Activated CD4-positive, alpha-beta T cell treated with anti-CD3 and anti-CD28 coated beads, Interleukin-2, Interleukin-4, amounts not matched to agents 100 ng/mL and 50 ng/mL, durations not matched to agents 16 hours and 8 hours (primary cell): ENCODE measurements around the gene GUCD1.

Experiments used
- DNase-seq: peaks from one replicate; pipeline ENCODE4 v3.0.0-alpha.2; 2020; ENCODE audit warnings: low spot score

The GUCD1 gene

GRCh38 chr22:24529898-24530297 is 25.0 kb downstream of the GUCD1 start:
- DNase-seq, result no peak

GRCh38 chr22:24526191-24526590 is 28.7 kb downstream of the GUCD1 start:
- no peak for DNase-seq

GRCh38 chr22:24525416-24526037 is 29.4 kb downstream of the GUCD1 start:
- peak; percentile 90 for DNase-seq

GRCh38 chr22:24523873-24524272 is 31.1 kb downstream of the GUCD1 start:
- DNase-seq, result no peak

- DNase-seq, result peak; percentile 73
These were observed 33.1 kb downstream of the GUCD1 start for GRCh38 chr22:24521791-24522245.

- DNase-seq, result no peak
These were observed 35.4 kb downstream of the GUCD1 start for GRCh38 chr22:24519496-24519895.

- DNase-seq, result no peak
These were observed 36.0 kb downstream of the GUCD1 start for GRCh38 chr22:24518771-24519485.

- no peak for DNase-seq
These were observed 36.7 kb downstream of the GUCD1 start for GRCh38 chr22:24518228-24518627.

- no peak for DNase-seq
These were observed 37.5 kb downstream of the GUCD1 start for GRCh38 chr22:24517446-24517845.

- peak; percentile 18 for DNase-seq
These were observed 38.6 kb downstream of the GUCD1 start for GRCh38 chr22:24516301-24516737.

- no peak for DNase-seq
These were observed 40.0 kb downstream of the GUCD1 start for GRCh38 chr22:24515027-24515338.

- peak; percentile 19 for DNase-seq
These were observed 40.5 kb downstream of the GUCD1 start for GRCh38 chr22:24514241-24515026.

- no peak for DNase-seq
These were observed 41.3 kb downstream of the GUCD1 start for GRCh38 chr22:24513378-24514240.

- DNase-seq, result no peak
These were observed 42.9 kb downstream of the GUCD1 start for GRCh38 chr22:24512043-24512442.

- no peak for DNase-seq
These were observed 44.0 kb downstream of the GUCD1 start for GRCh38 chr22:24510637-24511625.

GRCh38 chr22:24507716-24508115 is 47.2 kb downstream of the GUCD1 start:
- DNase-seq, result no peak

GRCh38 chr22:24506802-24507438 is 48.0 kb downstream of the GUCD1 start:
- DNase-seq, result no peak

- no peak for DNase-seq
These were observed 49.8 kb downstream of the GUCD1 start for GRCh38 chr22:24504956-24505736.

GRCh38 chr22:24504540-24504939 is 50.4 kb downstream of the GUCD1 start:
- no peak for DNase-seq
